H9 (cell line): Measurements from ENCODE around the gene LIM2. TPM values are rescaled to one million over a fixed set of nuclear protein-coding genes. Genes with fewer than 3 reads are reported as not detected.

Experiments
- DNase-seq: peaks from one replicate; pipeline ENCODE4 v3.0.0-alpha.2; 2017
- H2AFZ ChIP-seq: one replicate; pipeline ENCODE4 v1.6.1; 2013; ENCODE audit warnings: mild to moderate bottlenecking, low read length, control low read depth, moderate library complexity
- H2AK5ac ChIP-seq: 2 replicates; pipeline ENCODE4 v1.6.1; 2013; ENCODE audit warnings: low read length, control low read depth, mixed read lengths; ENCODE audit not compliant: insufficient read length
- H2BK120ac ChIP-seq: one replicate; pipeline ENCODE4 v1.6.1; 2013; ENCODE audit warnings: low read depth, mild to moderate bottlenecking, low read length, control low read depth, inconsistent platforms; ENCODE audit not compliant: poor library complexity, severe bottlenecking
- H2BK12ac ChIP-seq: 2 replicates; pipeline ENCODE4 v1.6.1; 2013; ENCODE audit warnings: low read length, control low read depth, mixed read lengths, low read depth; ENCODE audit not compliant: insufficient read length
- H2BK15ac ChIP-seq: 2 replicates; pipeline ENCODE4 v1.6.1; 2013; ENCODE audit warnings: low read depth, low read length, control low read depth
- H2BK20ac ChIP-seq: one replicate; pipeline ENCODE4 v1.6.1; 2013; ENCODE audit warnings: low read depth, mild to moderate bottlenecking, low read length, control low read depth, inconsistent platforms; ENCODE audit not compliant: poor library complexity, severe bottlenecking
- H2BK5ac ChIP-seq: 2 replicates; pipeline ENCODE4 v1.6.1; 2013; ENCODE audit warnings: low read length, control low read depth, mixed read lengths; ENCODE audit not compliant: insufficient read length
- H3K14ac ChIP-seq: 2 replicates; pipeline ENCODE4 v1.6.1; 2013; ENCODE audit warnings: low read length, control low read depth; ENCODE audit not compliant: insufficient read depth
- H3K18ac ChIP-seq: 2 replicates; pipeline ENCODE4 v1.6.1; 2013; ENCODE audit warnings: low read depth, mild to moderate bottlenecking, mixed read lengths, low read length, control low read depth; ENCODE audit not compliant: insufficient read length
- H3K23ac ChIP-seq: 2 replicates; pipeline ENCODE4 v1.6.1; 2013; ENCODE audit warnings: low read length, control low read depth, mixed read lengths, low read depth; ENCODE audit not compliant: insufficient read length
- H3K23me2 ChIP-seq: 2 replicates; pipeline ENCODE4 v1.6.1; 2013; ENCODE audit warnings: low read depth, mild to moderate bottlenecking, mixed read lengths, low read length, control low read depth; ENCODE audit not compliant: insufficient read length, poor library complexity, severe bottlenecking
- H3K27ac ChIP-seq: 2 replicates; pipeline ENCODE4 v1.5.1; 2013; ENCODE audit warnings: low read length, control low read depth, mixed read lengths, low read depth; ENCODE audit not compliant: insufficient read length
- H3K27me3 ChIP-seq: 2 replicates; pipeline ENCODE4 v1.6.1; 2013; ENCODE audit warnings: low read length, control low read depth, inconsistent platforms; ENCODE audit not compliant: insufficient read depth
- H3K4ac ChIP-seq: 2 replicates; pipeline ENCODE4 v1.6.1; 2013; ENCODE audit warnings: low read depth, mild to moderate bottlenecking, control low read depth, inconsistent platforms, low read length, moderate library complexity
- H3K4me1 ChIP-seq: 2 replicates; pipeline ENCODE4 v1.6.1; 2013; ENCODE audit warnings: low read length, control low read depth, inconsistent platforms; ENCODE audit not compliant: insufficient read depth
- H3K4me2 ChIP-seq: 2 replicates; pipeline ENCODE4 v1.6.1; 2013; ENCODE audit warnings: low read length, control low read depth, mixed read lengths; ENCODE audit not compliant: insufficient read length, insufficient read depth
- H3K56ac ChIP-seq: 2 replicates; pipeline ENCODE4 v1.6.1; 2013; ENCODE audit warnings: low read depth, mild to moderate bottlenecking, mixed read lengths, low read length, control low read depth; ENCODE audit not compliant: insufficient read length
- H3K79me1 ChIP-seq: 2 replicates; pipeline ENCODE4 v1.6.1; 2013; ENCODE audit warnings: low read depth, mild to moderate bottlenecking, moderate library complexity, low read length, control low read depth, inconsistent platforms; ENCODE audit not compliant: insufficient read depth, poor library complexity, severe bottlenecking
- H3K79me2 ChIP-seq: 2 replicates; pipeline ENCODE4 v1.6.1; 2013; ENCODE audit warnings: low read length, control low read depth, inconsistent platforms; ENCODE audit not compliant: insufficient read depth
- H3K9ac ChIP-seq: 2 replicates; pipeline ENCODE4 v1.6.1; 2013; ENCODE audit warnings: low read length, control low read depth, mixed read lengths; ENCODE audit not compliant: insufficient read length; ENCODE audit errors: extremely low read depth
- H3K9me3 ChIP-seq: one replicate; pipeline ENCODE4 v1.6.1; 2013; ENCODE audit warnings: low read depth, low read length, inconsistent platforms; ENCODE audit not compliant: control insufficient read depth
- H3T11ph ChIP-seq: one replicate; pipeline ENCODE4 v1.6.1; 2013; ENCODE audit warnings: mild to moderate bottlenecking, low read length, control low read depth, inconsistent platforms
- H4K20me1 ChIP-seq: one replicate; pipeline ENCODE4 v1.6.1; 2013; ENCODE audit not compliant: control insufficient read depth, insufficient read length, insufficient read depth
- H4K5ac ChIP-seq: 2 replicates; pipeline ENCODE4 v1.6.1; 2013; ENCODE audit warnings: low read depth, mild to moderate bottlenecking, mixed read lengths, low read length, control low read depth; ENCODE audit not compliant: insufficient read length
- H4K8ac ChIP-seq: replicated peaks from 2 replicates; pipeline ENCODE4 v1.6.1; 2013; ENCODE audit warnings: low read length, control low read depth, mixed read lengths, low read depth; ENCODE audit not compliant: insufficient read length
- H4K91ac ChIP-seq: 2 replicates; pipeline ENCODE4 v1.6.1; 2013; ENCODE audit warnings: low read depth, mild to moderate bottlenecking, moderate library complexity, mixed read lengths, low read length, control low read depth; ENCODE audit not compliant: insufficient read length
- H3K27ac Mint-ChIP-seq, 3 experiments: 2 replicates in 2 of 3; 3 replicates in 1 of 3; pipeline ENCODE4 v1.8.0; 2020 to 2021; ENCODE audit warnings: mixed read lengths in 3 of 3, mild to moderate bottlenecking in 1 of 3, moderate library complexity in 1 of 3
- H3K27me3 Mint-ChIP-seq: 2 replicates; pipeline ENCODE4 v1.8.0; 2021; ENCODE audit warnings: low read depth, mild to moderate bottlenecking, moderate library complexity, mixed read lengths
- H3K36me3 Mint-ChIP-seq, 3 experiments: 2 replicates in 2 of 3; 3 replicates in 1 of 3; pipeline ENCODE4 v1.8.0; 2020 to 2021; ENCODE audit warnings: low read depth in 3 of 3, mixed read lengths in 3 of 3; ENCODE audit not compliant: insufficient read depth in 1 of 3
- H3K4me1 Mint-ChIP-seq, 2 experiments: 2 replicates each; pipeline ENCODE4 v1.8.0; 2020; ENCODE audit warnings: mixed read lengths in 2 of 2
- H3K4me3 Mint-ChIP-seq, 2 experiments: 2 replicates in 1 of 2; 3 replicates in 1 of 2; pipeline ENCODE4 v1.8.0; 2020 to 2021; ENCODE audit warnings: mild to moderate bottlenecking in 2 of 2, mixed read lengths in 2 of 2, moderate library complexity in 1 of 2
- H3K9me3 Mint-ChIP-seq, 2 experiments: 2 replicates in 1 of 2; 3 replicates in 1 of 2; pipeline ENCODE4 v1.8.0; 2020; ENCODE audit warnings: mild to moderate bottlenecking in 2 of 2, mixed read lengths in 2 of 2, moderate library complexity in 1 of 2
- WGBS: extraction: QIAGEN DNeasy Blood & Tissue Kit; methylation state at CpG from one replicate; pipeline ENCODE4 v1.1.7; 2013; ENCODE audit warnings: missing lambda C conversion rate, low lambda C conversion rate, mixed read lengths; ENCODE audit not compliant: insufficient read length; ENCODE audit errors: extremely low coverage; 5-methylcytosine and 5-hydroxymethylcytosine counted together
- total RNA-seq: library from RNA; stranded (reverse); gene quantifications from 2 replicates; pipeline ENCODE4 v1.2.1, GENCODE V29; 2021
- TF ChIP-seq, protein P1 (sequence below): fragments of 200-600 bp; sonication (generic); conservative IDR thresholded peaks from 3 replicates; pipeline ENCODE4 v1.8.0; 2021; ENCODE audit warnings: antibody characterized with exemption, mild to moderate bottlenecking

Gene LIM2
- total RNA-seq, 1 experiment from 2014 or later = not detected

DNA sequence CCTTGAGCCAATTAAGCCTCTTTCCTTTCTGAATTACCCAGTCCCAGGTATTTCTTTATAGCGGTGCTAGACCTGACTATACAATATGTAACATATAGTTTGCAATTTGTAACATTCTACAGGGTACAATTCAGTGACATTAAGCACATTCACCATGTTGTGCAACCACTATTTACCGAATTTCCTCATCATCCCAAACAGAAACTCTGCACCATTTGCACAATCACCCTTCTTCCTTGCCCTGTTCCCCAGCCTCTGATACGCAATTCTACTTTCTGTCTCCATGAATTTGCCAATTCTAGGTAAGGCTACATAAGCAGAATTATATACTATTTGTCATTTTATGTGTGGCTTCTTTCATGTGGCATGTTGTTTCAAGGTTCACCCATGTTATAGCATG is 43.4 kb upstream of the LIM2 start:
- Histone ChIP-seq H2AFZ (no peak overlapping the region), H2BK15ac (no peak overlapping the region), H3K27ac (no peak overlapping the region), H3K27me3 (no peaks in the 10 kb centered on the region), H4K5ac (no peak overlapping the region), H3K14ac (no peak overlapping the region), H3T11ph (no peak overlapping the region), H3K4me2 (no peak overlapping the region), H3K23me2 (no peaks in the 10 kb centered on the region), H3K4ac (no peak overlapping the region), H3K79me2 (no peaks in the 10 kb centered on the region), H2BK5ac (no peak overlapping the region), H4K91ac (no peak overlapping the region), H2AK5ac (no peak overlapping the region), H3K79me1 (no peaks in the 10 kb centered on the region), H2BK120ac (no peak overlapping the region), H3K23ac (no peak overlapping the region), H2BK20ac (no peak overlapping the region), H3K18ac (no peak overlapping the region), H3K9ac (no peak overlapping the region), H3K9me3 (no peaks in the 10 kb centered on the region), H4K20me1 (no peaks in the 10 kb centered on the region), H3K56ac (no peak overlapping the region), H2BK12ac (no peak overlapping the region), H4K8ac (no peak overlapping the region), H3K4me1 (no peaks in the 10 kb centered on the region)
- Mint-ChIP-seq H3K9me3 (peaks cover 0 to 31% of the 10 kb centered on the region in 2 experiments; a peak in 3 of 5 replicates), H3K4me3 (no peak overlapping the region), H3K4me1 (no peaks in the 10 kb centered on the region), H3K36me3 (no peaks in the 10 kb centered on the region), H3K27me3 (peaks cover 55% of the 10 kb centered on the region), H3K27ac (no peak overlapping the region)
- TF ChIP-seq, protein P1, sequence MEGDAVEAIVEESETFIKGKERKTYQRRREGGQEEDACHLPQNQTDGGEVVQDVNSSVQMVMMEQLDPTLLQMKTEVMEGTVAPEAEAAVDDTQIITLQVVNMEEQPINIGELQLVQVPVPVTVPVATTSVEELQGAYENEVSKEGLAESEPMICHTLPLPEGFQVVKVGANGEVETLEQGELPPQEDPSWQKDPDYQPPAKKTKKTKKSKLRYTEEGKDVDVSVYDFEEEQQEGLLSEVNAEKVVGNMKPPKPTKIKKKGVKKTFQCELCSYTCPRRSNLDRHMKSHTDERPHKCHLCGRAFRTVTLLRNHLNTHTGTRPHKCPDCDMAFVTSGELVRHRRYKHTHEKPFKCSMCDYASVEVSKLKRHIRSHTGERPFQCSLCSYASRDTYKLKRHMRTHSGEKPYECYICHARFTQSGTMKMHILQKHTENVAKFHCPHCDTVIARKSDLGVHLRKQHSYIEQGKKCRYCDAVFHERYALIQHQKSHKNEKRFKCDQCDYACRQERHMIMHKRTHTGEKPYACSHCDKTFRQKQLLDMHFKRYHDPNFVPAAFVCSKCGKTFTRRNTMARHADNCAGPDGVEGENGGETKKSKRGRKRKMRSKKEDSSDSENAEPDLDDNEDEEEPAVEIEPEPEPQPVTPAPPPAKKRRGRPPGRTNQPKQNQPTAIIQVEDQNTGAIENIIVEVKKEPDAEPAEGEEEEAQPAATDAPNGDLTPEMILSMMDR = no peak
- WGBS = no CpG with 5 or more reads among the region's 3 CpGs
- DNase-seq = no peak
